Peyer's patch (tissue), 4 donors: ENCODE data around the gene ERMARD.

ENCODE experiments used
- CTCF ChIP-seq, 6 experiments: fragments of 450-650 bp in 4 of 6; fragments of 200-600 bp in 2 of 6; sonication (generic) in 1 of 6; IDR thresholded peaks; one replicate each; pipeline ENCODE4 v1.5.1; 2017 to 2019; ENCODE audit warnings: antibody characterized with exemption in 6 of 6, mild to moderate bottlenecking in 3 of 6, moderate library complexity in 1 of 6
- POLR2A ChIP-seq, 2 donors: fragments of 450-650 bp; IDR thresholded peaks; one replicate each; pipeline ENCODE4 v1.5.1; 2017; ENCODE audit warnings: antibody characterized with exemption in 2 of 2, mild to moderate bottlenecking in 2 of 2, moderate library complexity in 2 of 2

- TF ChIP-seq POLR2A (IDR thresholded peaks at IDR 0.05) (no peak), CTCF (IDR thresholded peaks at IDR 0.05) (no peak)
Observed at GRCh38 chr6:169723200-169723909, 28.1 kb upstream of the ERMARD start.
